Activated CD8-positive, alpha-beta memory T cell treated with anti-CD3 and anti-CD28 coated beads for 1 hour (primary cell): ENCODE data around the gene RALY.
"Not testable (repeated sequence)": the region's sequence is repeated elsewhere in the genome, so short reads cannot be mapped to it uniquely, and the experiment has no call there.

Source experiments
- DNase-seq, 2 donors: peaks; one replicate each; pipeline ENCODE4 v3.0.0-alpha.2; 2020; ENCODE audit warnings: low read depth in 1 of 2; ENCODE audit errors: extremely low read depth in 1 of 2

Gene RALY

DNA sequence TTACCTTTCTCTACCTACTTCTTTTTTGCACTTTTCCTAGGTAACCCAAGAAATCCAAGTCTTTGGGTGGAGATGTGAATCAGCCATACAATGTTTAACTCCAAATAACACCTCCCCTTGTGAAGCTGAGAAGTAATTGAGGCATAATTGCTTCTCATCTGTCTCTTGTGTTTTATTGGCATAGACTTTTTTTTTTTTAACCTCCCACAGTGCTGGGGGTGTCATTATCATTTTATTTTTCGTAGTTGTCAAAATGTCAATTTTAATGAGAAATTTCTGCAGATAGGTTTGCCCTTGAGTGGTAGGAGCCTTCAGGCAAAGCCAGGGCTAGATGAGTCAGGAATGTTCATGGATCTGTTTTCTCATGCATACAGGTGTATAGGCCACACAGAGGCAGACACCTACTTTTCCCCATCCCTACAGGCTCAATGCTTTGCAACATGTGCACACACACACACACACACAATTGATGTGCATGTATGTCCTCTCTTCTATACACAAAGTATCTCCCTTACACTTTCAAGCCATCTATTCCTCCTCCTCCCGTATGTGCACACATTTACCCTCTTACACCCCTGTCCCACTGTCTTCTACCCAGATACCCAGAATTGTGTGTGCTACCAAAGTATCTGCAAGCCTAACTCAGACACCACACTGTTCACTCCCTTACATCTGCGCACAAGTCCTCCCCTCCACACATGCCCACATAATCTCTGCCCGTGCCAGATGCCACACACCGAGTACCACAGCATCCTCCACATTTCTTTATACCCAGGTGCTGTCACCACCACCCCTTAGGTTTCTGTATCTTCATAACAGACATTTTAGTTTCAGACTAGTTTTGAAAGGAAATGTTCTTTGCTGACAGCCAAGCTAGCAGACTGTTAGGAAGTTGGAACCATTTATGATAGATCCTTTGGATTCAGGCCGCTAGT lies 22.0 kb downstream of the RALY start:
- no peak for DNase-seq

DNA sequence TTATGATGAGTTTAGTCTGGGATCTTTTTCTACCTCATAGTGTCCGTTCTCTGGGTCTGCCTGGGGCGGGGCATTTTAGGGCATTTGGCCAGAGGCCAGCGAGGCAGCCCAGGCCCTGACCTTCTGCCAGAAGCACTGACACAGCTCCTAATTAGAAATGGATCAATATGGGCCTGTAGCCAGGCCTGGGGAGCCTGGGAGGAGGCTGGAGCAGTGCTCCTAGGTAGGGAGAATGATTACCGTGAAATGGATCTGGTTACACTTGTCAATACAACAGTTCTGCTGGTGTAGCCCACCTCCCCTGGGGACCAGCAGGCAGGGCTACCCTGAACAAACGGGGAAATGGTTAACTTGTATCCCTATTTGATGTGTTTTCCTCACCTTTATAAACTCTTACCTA lies 23.0 kb downstream of the RALY start:
- DNase-seq, result no peak

DNA sequence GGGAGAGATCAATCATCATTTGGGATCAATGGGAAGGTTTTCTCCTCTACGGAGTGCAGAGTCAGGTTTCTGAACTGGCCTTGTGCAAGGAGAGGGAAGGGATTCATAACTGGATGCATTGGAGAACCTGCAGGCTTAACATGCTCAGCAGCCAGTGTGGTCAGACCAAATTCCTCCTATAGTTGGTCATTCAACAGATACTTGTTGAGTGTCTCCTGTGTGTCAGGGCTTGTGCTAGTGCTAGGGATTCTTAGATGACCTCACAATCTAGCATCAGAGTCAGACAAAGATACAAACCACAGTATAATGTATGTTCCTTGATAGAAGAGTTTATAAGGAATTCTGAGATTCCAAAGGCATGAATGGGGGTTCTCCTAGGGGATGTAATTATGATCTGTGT lies 23.9 kb downstream of the RALY start:
- DNase-seq, result no peak

DNA sequence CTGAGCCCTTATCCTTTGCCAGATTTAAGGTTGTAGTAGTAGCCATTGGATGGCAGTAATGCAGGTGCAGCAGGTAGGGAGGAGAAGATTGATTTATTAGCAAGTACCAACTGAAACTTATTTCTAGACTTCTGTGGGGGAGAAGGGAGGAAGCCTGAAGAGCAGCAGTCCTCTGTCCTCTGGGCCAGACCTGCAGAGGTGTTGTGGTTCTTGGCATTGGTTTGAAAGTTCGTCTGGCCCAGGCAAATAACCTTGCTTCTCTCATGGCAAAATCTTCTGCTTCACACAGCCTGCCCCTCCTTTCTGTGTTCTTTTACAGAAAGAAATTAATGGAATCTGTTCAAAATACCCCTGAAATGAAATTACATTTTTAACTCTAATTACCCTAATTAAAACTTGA lies 24.5 kb downstream of the RALY start:
- no peak for DNase-seq

DNA sequence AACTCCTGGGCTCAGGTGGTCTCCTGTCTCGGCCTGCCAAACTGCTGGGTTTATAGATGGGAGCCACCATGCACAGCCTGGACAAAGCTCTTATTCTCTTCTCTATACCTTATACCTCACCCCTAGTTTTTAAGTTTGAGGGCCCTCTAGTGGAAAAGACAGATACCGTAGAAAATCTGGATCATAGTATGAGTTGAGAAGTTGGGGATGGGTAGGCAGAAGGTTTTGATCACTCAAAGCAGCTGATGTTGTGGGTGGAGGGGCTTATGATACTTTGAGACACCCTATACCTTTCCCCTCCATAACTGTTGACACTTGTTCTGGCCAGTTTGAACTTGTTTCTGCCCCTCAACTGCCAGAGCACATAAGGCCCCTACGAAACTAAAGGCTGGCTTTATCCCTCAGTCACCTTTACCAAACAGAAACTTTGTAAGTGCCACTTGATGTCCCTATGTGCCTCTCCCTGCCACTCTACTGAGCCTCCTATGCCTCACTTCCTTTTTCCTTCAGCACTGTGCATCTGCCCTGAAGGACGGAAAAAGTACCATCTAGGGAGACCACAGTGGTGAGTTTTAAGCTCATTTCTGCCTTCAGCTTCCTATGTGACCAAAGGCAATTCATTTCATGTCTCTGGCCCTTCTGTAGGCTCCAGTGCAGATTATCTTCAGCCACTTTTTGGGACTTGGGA lies 28.6 kb downstream of the RALY start:
- no peak for DNase-seq

DNA sequence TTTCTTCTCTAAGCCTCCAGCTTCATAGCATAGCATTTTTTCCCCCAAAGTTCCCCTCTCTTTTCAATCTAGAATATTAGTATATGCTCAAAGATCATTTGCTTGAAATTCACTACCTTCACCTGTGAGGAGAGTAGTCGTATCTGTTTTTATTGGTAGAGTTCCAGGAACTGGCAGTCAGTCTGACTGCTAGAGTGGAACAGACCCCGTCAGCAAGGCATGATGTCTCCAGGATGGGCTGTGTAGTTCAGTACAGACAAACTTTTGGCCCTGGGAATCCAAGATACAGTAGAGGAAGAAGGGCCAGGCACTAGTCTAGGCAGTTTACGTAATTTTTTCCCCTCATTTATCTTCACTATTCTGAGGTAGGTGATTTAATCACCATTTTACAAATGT lies 29.1 kb downstream of the RALY start:
- DNase-seq, result no peak

DNA sequence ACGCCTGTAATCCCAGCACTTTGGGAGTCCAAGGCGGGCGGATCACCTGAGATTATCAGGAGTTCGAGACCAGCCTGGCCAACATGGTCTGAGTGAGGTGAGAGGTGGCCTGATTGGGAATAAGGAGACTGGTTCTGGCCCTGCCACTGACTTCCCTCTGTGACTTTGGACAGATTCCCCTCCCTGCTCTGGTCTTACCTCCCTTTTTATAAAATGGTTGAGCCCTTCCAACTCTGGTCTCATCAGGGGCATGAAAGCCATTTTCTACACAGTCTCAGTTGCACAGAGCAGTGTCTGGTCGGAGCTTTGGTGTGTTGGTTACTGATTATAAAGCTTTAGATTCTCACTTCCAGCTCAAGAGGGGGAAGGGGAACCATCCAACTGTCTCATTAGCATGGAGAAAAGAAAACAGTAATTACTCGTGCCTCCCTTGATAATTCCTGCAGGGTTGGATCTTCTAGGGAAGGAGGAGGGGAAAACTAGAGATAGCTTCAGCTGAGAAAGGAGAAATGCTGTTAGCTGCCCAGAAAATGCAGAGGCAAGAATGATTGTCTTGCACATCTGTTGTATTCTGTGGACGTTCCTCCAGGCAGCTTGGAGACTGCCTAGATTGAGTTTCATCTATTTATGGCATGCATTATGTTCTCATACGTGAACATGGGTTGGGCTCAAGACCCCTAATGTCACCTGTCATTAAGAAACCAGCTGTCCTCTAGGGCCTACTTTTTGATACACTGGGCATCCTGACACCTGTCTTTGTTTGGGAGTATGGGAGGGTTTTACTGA lies 30.4 kb downstream of the RALY start:
- no peak for DNase-seq

DNA sequence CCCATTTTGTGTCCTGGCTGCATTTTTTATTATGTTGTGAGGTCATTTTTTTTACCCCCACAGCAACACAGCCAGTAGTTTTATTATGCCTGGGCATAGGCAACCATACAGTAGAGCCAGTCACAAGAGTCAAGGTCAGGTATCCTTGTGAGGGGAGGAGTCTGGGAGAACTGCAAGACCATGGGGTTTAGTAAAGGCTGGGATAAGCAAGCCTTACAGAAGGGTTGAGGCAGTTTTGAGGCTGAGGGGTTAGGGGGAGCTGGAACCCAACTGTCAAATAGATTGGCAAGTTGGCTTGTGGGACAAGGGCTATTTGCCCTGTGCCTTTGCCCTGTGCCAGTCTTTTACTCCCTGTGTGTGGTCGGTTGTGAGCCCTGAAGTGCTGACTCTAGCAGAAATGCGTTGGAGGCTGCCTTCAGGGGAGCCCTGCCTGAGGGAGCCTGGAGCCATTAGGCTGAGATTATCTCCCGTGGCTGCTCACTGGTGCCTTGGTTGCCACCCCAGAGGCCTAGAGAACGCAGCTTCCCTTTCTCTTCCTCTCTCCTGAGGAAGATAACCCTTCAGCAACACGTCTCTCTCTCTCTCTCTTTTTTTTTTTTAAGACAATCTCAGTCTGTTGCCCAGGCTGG lies 31.1 kb downstream of the RALY start:
- no peak for DNase-seq

DNA sequence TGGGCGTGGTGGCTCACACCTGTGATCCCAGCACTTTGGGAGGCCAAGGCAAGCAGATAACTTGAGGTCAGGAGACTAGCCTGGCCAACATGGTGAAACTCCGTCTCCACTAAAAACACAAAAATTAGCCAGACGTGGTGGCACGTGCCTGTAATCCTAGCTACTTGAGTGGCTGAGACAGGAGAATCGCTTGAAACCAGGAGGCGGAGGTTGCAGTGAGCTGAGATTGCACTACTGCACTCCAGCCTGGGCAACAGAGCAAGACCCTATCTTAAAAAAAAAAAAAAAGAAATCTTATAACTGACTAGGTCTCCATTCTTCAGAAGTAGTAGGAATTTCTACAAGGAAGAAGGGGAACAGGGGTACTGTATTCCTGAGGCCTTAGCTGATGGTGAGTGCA lies 34.3 kb downstream of the RALY start:
- DNase-seq, result not testable (repeated sequence)

DNA sequence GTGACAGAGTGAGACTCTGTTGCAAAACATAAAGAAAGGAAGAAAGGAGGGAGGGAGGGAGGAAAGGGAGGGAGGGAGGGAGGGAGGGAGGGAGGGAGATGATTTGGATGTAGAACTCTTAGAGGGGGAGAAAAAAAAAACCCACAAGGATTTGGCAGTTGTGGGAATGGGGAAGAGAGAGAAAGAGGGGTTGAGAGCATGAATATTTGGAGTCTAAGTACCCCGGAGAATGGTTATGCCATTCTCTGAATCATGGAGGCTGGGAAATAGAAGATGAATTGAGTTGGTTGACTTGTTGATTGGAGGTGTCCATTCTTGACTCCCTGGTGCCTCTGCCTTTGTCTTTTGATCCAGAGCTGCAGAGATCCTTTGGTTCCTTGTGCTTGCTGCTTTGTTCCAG lies 35.7 kb downstream of the RALY start:
- no peak for DNase-seq

DNA sequence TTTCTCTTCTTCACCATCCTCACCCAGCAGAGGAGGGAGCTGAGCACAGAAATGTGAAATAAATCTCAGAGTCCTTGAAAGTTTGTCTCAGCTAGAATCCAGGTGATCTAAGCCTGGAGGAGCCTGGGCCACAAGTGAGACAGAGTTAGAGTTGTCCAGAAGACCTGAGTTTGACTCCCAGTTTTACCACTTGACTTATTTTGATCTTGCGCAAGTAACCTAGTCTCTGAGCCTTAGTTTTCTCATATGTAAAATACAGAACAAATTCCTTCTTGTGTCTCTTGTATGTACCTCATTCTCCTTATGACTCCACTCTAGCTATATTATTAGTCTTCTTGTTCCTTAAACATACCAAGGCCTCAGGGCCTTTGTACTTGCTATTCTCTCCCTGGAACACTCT lies 36.7 kb downstream of the RALY start:
- no peak for DNase-seq

DNA sequence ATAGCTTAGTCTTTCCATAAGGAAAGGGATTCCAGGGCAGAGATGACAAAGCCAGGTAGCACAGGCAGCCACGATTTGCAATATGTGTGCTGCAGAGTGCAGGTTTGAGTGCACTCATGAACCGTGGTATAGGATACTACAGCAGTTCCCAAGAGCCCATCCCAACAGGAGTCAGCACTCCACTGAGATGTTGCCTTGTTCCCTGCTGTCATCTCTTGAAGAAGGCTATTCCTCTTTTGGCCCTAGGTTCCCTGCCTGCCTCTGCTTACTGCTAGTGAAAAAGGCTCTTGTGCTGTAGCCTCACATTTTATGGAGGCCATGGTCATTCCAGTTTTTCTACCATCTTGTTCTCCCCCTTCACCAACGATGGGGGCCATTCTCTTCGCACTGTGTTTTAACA lies 40.2 kb downstream of the RALY start:
- no peak for DNase-seq

DNA sequence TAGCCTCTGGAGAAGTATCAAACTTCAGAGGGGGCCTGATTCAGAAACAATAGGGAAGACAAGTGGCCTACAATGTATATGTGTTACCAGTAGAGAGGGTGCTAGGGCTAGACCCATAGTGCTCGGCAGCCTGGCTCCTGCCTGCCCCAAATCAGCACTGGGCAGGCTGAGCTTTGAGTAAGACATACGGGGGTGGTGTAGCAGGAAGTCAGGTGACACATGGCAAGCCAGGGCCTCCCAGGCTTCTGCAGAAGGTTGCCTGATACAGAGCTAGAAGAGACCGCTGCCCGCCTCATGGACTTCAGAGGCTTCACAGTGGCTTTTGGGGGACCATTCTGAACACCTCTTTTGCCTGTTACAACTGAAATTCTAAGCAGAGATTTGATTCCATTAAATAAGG lies 43.4 kb downstream of the RALY start:
- DNase-seq, result peak in 1 of 2 donors; percentile 21

DNA sequence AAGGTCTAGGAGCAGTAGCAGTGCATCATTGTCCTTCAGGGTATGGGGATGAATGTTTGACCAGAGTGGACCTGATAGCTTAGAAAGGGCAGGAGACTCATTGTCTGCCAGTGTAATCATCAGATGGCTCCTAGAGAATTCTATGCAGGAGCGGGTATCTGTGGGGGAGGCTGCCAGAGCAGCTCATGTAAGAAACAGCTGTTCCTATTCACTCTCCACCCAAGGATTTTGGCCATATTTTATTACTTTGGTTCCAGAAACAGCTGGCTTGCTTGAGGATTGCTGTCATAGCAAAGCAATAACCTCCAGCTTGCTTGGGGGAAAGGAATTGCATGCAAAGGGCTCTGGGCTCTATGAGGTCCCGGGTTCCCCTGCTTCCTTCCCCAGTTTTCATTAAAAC lies 44.1 kb downstream of the RALY start:
- DNase-seq, result no peak

DNA sequence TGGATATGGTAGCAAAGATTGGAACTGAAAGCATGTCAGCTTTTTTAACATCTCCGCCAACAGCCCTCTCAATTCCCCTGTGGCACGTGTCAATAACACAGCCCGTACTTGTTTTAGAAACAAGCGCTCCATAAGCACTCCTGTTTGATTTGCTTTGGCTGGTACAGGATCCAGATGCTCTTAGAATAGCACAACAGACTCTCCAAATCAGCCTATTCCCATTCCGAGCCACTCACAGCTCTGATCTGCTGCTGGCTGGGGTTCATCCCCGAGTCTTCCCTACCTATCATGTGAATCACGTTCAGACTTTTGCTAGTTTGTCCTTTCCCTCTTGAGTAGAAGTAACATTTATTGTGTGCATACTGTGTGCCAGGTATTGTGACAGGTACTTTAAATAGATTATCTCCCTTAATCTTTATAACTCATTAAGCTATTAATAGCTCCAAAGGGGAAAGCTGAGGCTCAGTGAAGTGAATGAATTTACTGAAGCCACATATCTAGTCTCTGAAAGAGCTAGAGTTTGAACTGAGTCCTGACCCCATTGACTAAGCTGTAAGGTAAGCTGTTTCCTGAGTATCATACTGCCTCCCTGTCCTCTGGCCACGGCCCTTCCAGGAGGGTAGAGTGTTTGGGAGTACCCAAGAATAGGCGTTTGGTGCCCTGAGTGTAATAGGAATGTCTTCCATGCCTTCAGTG lies 46.7 kb downstream of the RALY start:
- no peak for DNase-seq

DNA sequence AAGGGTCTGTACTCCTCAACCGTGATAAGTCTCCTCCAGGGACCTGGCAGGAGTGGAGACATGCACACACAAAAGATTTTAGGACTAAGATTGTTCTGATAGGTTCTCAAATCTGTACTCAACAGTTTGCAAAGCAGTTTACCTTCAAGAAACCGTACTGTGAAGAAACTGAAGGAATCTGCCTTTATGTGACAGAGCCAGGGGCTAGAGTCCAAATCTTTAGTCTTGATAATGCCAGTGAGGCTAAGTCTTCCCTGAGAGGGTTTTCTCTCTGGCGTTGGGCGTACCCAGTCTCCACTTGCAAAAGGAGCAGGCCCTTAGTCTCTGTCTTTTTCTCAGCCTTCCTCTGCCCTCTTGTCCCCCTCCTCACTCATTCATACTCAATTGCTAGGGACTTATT lies 47.5 kb downstream of the RALY start:
- DNase-seq, result no peak

DNA sequence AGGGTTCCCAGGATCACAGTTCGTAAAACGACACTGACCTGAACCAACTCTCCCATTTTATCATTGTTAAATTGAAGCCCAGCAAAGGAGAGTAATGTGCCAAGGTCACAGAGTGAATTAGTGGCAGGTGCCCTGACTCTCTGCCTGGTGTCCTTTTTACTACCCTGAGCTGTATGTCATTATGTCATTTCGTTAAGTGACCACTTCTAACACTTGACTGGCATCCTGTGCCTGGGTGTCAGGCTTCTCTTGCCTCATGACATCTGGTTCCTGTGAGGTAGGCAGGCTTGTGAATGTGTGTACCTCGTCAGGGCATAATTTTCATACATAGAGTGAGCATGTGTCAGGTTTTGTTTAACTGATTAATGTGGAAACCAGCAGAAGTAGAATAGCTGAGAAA lies 48.6 kb downstream of the RALY start:
- no peak for DNase-seq

DNA sequence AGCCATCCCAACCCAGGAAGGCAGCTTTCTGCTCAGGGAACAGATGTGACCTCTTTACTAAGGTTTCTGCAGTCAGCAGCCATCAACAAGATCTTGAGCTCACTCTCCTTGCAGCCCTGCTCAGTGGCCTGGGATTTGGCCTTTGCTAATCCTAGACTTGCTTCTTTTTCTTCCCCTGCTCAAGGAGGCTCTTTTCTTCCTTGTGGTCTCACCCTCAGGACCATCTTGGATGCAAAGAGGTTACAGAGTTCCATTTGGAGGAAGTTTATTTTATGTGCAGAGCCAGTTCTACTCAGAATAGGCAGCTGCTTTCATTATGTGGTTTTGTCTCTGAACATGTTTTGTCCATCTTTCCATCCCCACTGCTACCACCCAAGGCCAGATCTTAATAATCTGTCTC lies 49.3 kb downstream of the RALY start:
- no peak for DNase-seq

DNA sequence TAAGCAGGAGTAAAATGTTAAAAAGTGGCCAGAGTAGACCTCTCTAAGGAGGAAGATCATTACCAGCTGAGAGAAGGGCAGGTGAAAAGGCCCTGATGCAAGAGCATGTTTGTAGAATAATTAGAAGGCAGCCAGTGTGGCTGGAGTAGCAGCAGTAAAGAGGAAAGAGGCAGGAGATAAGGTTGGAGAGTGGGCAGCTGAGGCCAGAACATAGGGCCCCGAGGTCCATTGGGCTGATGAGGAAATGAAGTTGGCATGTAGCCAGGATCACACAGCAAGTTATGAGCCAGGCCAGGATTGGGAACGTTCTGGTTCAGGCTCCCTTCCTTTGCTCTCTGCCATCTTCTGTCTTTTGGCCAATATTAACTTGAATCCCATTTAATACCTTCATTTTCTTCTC lies 51.6 kb downstream of the RALY start:
- no peak for DNase-seq

DNA sequence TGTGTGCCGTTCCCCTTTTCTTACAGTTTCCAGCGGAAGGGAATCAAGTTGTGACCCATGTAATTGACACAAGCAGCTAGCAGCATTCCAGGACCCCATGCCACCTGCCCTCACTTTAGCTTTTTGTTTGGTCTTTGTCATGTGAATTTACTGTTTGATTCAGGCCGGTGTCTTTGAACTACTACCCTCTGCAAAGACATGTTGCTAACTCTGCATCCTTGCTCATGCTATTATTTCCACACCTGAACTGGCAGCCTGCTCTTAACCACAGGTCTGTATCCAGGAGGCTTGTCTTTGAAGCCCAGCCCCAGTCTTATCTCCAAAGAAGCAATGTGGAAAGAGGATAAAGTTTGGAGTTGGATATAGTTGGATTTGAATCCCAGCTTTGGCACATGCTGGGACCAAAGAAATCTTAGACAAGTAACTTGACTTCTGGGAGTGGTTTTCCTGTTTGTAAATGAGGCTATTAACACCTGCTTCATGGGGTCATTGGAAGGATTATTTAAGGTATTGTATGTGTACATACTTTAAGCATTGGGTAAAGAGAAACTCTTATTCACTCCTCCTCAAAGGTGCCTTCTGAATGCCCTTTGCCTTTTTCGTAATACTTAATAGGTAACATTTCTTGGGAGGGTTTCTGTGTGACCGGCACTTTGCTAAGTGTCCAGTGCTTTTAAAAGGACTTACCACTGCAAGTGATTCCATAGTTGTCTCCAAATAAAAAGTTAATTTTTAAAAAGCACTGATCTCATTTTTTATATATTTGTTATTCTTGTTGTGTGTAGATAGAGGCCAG lies 52.4 kb downstream of the RALY start:
- no peak for DNase-seq
